ENCODE measurements around the gene RNF146. TPM values are rescaled to one million over a fixed set of nuclear protein-coding genes. Genes with fewer than 3 reads are reported as not detected.

Gene RNF146
- total and polyA plus RNA-seq, 8 donors, result 8.7 to 28.6 (median 15.4) TPM

DNA sequence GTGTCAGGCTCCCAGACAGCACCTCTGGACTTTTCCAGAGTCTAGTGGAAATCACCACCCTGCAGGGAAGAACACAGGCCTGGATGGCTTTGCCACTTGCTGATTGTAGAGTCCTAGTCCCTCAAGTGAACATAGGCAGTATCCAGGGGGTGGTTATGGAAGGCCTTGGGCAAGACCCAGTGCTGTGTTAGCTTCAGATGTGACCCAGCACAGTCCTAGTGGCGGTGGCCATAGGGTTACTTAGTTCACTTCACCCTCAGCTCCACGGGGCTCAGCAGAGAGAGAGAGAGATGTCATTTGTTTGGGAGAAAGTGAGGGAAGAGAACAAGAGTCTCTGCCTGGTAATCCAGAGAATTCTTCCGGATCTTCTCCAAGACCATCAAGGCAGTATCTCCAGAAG lies 37.3 kb downstream of the RNF146 start:
- peaks cover 0 to 14% (median 12%) of the 10 kb centered on the region in 3 donors for H3K4me1 ChIP-seq
- 84 to 87% methylated on average over 3 of the region's 3 CpGs for WGBS, 2 donors
- H3K27me3 ChIP-seq, result no peaks in the 10 kb centered on the region
- no peaks in the 10 kb centered on the region for H3K9me3 ChIP-seq
- no peak for TF ChIP-seq CTCF (IDR thresholded peaks at IDR 0.05)
- H3K27ac ChIP-seq, result no peak overlapping the region
- ATAC-seq (peak in 1 of 4 donors; percentile 24), FAIRE-seq (no peak), DNase-seq (no peak)
- intact Hi-C loops (cut with DNase I), result loop anchor here in 1 of 3 donors (10.0 kb wide), 1 partner anchor 141 kb away; no protein-coding TSS in a partner anchor
- H3K4me3 ChIP-seq, result no peak overlapping the region
- H3K36me3 ChIP-seq, result no peaks in the 10 kb centered on the region

DNA sequence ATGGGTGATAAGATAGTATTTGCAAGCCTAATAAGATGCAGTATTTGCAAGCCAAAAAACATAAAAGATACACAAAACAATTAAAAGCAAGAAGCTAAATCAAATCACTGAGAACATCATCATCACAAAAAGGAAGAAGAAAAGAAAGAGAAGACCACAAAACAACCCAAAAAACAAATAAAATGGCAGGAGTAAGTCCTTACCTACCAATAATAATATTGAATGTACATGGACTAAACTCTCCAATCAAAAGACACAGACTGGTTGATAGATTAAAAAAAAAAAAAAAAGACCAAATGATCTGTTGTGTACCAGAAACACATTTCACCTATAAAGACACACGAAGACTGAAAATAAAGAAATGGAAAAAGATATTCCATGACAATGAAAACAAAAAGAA lies 39.1 kb downstream of the RNF146 start:
- intact Hi-C loops (cut with DNase I), result loop anchor here in 1 of 3 donors (10.0 kb wide), 1 partner anchor 139 kb away; no protein-coding TSS in a partner anchor
- Histone ChIP-seq H3K27me3 (no peaks in the 10 kb centered on the region), H3K36me3 (peaks cover 0 to 4% (median 0%) of the 10 kb centered on the region in 3 donors), H3K27ac (no peak overlapping the region), H3K4me1 (peaks cover 0 to 14% (median 12%) of the 10 kb centered on the region in 3 donors), H3K4me3 (no peak overlapping the region), H3K9me3 (no peaks in the 10 kb centered on the region)
- peak; percentile 83 for FAIRE-seq
- no peak for TF ChIP-seq CTCF (IDR thresholded peaks at IDR 0.05)
- no peak for DNase-seq
- 96 to 97% methylated on average over 1 of the region's 1 CpG for WGBS, 2 donors
- ATAC-seq, result no peak

- Histone ChIP-seq H3K9me3 (no peaks in the 10 kb centered on the region), H3K27ac (no peak overlapping the region), H3K4me1 (no peaks in the 10 kb centered on the region), H3K4me3 (no peak overlapping the region), H3K36me3 (no peaks in the 10 kb centered on the region), H3K27me3 (no peaks in the 10 kb centered on the region)
- intact Hi-C loops (cut with DNase I), result loop anchor here in 1 of 3 donors (10.0 kb wide), 1 partner anchor 107 kb away; no protein-coding TSS in a partner anchor
- ATAC-seq (no peak), DNase-seq (no peak), FAIRE-seq (no peak)
- no peak for TF ChIP-seq CTCF (IDR thresholded peaks at IDR 0.05)
- 74 to 76% methylated on average over 6 of the region's 6 CpGs for WGBS, 2 donors
Observed at GRCh38 chr6:127317388-127318128, 50.9 kb downstream of the RNF146 start.

DNA sequence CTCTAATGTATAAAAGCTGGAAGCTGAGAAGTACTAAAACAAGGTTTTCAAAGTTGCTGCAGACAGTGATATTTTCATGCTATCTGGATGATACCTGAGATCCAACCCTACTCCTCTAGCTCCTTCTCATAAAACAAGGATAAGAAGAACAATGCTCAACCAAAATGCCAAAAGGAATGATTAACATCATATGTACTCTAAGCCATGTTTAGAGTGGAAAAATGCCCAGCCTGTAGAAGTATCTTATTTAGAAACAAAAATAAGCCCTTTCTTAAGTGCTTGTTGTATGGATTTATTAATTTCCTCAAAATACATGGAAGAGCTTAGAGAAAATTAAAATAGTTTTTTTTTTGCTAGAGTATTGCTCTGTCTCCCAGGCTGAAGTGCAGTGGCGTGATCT lies 53.0 kb downstream of the RNF146 start:
- no peak overlapping the region for H3K27ac ChIP-seq

More for the DNA sequence above, 53.0 kb downstream of the RNF146 start:
- H3K36me3 ChIP-seq, result no peaks in the 10 kb centered on the region
- DNase-seq (no peak), FAIRE-seq (no peak), ATAC-seq (no peak)
- WGBS, 2 donors, result 94 to 100% methylated on average over 1 of the region's 1 CpG
- H3K27me3 ChIP-seq, result no peaks in the 10 kb centered on the region
- intact Hi-C loops (cut with DNase I), result loop anchor here in 1 of 3 donors (10.0 kb wide), 1 partner anchor 105 kb away; no protein-coding TSS in a partner anchor
- no peaks in the 10 kb centered on the region for H3K4me1 ChIP-seq
- no peak overlapping the region for H3K4me3 ChIP-seq
- no peaks in the 10 kb centered on the region for H3K9me3 ChIP-seq
- TF ChIP-seq CTCF (IDR thresholded peaks at IDR 0.05), result no peak
